Activated CD8-positive, alpha-beta memory T cell treated with anti-CD3 and anti-CD28 coated beads for 48 hours (primary cell): ENCODE data around the gene TLR9.

Experiments used
- DNase-seq, 3 experiments: peaks; one replicate each; pipeline ENCODE4 v3.0.0-alpha.2; 2020; ENCODE audit warnings: low read depth in 2 of 3, low spot score in 2 of 3

Gene TLR9

DNA sequence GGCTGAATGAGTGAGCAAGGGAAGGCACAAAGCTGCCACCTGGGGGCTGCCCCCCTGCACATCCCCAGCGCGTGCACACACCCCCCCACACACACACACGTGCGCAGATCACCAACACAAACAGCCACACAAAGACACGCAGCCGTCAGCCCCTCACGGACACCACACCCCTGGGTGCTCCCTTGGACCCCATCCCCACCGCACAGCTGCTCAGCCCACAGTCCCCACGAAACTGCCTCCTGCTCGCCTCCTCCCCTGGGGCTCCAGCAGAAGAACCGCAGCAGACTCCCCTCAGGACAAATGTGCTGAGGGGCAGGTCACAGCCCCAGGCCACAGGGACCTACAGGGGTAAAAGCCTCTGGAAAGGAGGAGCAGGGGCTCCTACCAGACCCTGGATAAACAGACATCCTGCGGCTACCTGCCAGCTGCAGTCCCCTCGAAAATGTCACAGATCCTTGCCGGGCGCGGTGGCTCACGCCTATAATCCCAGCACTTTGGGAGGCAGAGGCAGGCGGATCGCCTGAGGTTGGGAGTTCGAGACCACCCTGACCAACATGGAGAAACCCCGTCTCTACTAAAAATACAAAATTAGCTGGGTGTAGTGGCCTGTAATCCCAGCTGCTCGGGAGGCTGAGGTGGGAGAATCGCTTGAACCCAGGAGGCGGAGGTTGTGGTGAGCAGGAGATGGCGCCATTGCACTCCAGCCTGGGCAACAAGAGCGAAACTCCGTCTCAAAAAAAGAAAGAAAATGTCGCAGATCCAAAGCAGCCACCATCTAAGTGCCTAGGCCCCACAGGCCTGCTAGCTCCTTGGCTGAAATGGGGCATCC, 7.0 kb upstream of the TLR9 start:
- no peak for DNase-seq

DNA sequence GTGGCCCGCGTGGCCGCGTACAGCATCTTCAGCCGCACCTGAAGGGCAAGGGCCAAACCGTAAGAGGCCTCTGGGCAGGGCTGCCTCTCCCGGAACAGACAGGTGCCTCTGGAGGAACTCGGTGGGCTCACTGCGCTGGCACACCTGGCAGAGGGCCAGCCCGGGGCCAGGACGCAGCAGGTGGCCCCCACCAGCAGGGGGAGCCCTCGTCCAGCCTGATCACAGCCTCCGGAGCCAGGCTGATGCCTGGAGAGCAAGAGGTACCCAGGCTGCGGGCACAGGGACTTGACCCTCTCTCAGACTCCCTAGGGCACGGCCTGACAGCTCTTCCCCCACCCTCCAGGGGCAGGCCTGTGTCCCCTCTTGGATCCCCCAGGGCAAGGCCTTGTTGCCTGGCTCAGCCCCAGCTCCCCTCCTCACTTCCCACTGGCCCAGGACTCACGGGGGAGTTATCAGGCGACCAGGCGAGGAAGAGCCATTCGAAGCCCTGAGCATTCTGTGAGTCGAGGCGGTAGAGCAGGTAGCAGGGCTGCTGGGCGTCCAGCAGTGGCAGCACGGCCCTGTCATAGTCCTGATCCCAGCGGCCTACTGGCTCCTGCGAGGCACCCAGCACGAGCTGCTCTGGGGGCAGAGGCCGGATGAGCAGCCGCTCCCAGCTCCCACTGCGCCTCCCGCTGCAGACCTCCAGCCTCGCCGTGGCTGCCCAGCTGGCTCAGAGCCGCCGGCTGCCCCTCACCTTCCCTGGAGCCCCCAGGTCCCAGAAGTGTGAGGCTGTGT, 6.2 kb upstream of the TLR9 start:
- peak; percentile 71 to 96 (median 95) for DNase-seq

DNA sequence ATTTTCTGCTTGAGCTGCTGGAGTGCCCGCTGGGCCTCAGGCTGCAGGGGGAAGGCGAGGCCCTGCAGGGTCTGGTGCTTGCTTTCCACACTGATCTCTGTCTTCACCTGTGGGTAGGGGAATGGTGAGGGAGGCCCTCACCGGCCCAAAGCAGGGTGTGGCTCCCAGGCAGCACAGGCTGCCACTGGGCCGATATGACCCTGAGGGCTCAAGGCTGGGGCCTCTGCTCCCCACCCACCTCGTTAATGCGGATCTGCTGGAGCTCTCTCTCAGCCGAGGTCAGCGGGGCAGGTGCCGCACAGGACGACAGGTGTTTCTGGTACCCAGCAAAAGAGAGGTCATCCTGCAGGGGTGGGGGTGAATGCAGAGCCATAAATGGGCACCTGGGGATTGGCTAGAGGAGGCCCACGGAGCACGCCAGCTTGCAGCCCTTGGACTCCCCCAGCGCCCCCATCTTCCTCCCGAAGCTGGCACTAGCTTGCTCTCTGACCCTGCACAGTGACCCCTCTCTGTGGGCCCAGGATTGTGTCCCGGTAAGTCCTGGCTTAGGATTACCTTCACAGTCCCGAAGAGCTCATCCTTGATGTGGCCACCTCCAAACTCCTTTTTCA, 5.5 kb upstream of the TLR9 start:
- DNase-seq: no peak

DNA sequence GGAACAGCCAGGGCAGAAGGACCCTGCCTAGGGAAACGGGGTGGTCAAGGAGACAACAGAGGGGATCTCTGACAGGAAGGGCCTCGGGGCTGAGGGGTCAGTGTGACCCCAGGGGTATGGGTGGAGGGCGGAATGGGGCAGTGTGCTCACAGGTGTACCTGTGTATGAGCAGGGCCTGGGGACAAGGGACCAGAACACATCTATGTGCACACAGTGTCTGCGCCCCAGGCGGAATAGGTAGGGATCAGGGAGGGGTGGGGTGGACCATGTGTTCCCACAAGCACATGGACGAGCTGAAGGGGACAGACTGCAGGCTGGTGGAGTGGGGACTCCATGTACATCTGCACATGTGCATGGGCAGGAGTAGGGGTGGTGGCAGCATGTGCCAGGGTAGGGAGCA, 5.0 kb upstream of the TLR9 start:
- no peak for DNase-seq

DNA sequence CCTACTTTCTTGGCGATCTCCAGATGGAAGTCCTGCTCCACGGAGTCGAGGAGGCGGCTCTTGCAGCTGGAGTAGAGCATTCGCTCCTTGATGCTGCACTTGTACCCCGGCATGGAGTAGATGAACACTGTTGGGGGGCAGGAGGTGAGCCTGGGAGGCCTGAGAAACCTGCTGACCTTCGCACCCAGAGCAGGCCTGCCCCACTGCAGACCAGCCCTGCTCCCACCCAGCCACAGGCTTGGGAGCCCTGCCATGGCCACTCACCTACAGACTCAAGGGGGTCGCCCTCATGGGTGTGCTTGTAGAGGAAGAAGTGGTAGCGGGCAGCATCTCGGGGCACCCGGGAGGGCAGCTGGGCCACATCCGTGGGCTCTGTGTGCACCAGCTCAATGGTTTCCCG, 4.2 kb upstream of the TLR9 start:
- DNase-seq: no peak

DNA sequence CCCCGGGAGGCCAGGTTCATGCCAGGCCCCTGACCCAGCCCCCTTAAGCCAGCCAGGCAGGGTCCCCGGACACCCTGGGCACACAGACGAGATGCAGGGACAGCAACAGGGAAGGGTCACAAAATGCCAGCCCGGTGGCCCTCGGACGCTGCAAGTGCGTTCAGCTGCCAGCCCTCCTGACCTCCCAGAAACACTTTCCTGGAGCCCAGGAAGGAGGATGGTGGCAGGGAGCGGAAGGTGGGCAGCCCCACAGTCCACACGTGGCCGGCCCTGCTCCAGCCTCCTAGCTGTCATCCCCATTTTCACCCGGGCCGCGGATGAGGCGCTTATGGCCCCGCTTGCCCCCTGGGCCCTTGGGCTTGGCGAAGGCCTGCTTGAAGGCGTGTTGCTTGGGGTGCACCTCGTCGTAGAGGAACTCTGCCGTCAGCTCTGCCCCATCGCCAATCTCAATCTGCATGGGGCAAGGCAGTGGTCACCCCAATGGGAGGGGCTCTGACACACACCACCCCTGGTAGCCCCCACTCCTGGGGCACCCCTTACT, 3.4 kb upstream of the TLR9 start:
- no peak for DNase-seq

DNA sequence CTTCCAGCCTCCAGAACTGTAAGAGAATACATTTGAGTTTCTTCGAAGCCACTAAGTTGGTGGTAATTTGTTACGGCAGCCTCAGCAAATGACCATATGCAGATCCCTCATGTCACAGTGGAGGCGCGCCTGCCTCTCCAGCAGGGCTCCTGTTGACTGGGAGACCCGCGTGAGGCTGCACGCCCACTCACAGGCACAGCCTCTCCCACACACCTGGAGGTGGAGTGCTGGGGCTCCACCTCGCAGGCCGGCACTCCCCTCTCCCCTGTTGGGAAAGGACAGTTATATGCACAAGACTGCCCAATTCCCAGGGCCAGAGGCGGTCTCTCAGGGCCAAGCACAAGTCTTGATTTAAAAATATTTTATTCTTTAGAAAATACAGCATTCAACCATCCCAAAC, 2.8 kb upstream of the TLR9 start:
- DNase-seq: no peak

DNA sequence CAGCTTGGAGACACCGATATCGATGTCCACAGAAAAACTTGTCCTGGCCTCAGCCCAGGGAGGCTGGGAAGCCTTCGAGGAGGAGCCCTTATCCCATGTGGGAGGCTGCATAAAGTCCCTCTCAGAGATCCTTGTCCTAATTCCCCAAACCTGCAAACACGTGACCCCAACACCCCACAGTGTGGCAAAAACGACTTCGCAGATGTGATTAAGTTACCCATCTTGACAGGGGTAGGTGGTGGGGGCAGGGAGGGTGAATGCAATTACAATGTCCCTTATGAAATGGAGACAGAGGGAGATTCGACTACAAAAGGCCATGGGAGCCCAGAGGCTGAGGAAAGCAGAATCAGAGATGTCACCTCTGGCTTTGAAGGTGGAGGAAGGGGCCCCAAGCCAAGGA, 2.3 kb upstream of the TLR9 start:
- no peak for DNase-seq

DNA sequence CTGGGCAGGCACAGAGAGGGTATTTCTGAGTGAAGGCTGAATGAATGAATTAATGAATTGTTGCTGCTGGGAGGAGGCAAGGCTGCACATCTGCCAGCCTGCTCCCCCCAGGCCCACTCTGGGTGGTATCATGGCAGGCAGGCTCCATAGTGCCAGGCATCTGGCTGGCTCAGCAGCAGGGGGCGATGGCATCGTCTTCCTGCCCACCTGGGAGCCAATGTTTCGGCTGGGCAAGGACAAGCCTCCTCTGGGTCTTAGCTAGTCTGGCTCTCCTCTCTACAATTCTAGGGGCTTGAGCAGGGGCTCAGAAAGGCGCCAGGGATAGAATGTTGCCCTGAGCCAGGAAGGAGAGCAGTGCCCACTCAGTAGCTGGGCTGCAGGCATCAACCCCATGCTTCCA, 1.7 kb upstream of the TLR9 start:
- no peak for DNase-seq

DNA sequence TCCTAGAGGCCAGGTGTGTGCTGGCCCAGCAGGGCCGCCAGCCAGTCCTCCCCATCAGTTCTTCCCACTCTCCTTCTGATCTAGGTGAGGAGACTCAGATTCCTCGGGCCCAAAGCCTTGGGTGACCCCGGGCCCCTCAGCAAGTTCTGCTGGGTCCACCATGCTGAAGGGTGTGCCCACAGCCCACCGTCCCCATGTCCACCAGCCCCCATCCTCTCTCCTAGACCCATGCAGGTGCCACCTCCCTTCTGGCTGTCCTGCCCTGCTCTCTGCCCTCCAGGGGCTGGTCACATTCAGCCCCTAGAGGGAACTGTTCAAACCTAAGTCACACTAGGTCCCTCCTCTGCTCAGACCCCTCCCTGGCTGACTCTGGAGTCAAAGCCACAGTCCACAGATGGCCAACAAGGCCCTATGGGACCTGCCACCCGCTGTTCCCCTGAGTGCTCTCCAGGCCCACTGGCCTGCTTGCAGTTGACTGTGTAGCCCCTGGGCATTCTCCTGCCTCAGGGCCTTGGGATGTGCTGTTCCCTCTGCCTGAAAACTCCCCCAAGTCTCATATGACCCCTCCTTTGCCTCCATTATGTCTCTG, 878 bp upstream of the TLR9 start:
- DNase-seq: peak in 1 of 3 experiments; percentile 6

DNA sequence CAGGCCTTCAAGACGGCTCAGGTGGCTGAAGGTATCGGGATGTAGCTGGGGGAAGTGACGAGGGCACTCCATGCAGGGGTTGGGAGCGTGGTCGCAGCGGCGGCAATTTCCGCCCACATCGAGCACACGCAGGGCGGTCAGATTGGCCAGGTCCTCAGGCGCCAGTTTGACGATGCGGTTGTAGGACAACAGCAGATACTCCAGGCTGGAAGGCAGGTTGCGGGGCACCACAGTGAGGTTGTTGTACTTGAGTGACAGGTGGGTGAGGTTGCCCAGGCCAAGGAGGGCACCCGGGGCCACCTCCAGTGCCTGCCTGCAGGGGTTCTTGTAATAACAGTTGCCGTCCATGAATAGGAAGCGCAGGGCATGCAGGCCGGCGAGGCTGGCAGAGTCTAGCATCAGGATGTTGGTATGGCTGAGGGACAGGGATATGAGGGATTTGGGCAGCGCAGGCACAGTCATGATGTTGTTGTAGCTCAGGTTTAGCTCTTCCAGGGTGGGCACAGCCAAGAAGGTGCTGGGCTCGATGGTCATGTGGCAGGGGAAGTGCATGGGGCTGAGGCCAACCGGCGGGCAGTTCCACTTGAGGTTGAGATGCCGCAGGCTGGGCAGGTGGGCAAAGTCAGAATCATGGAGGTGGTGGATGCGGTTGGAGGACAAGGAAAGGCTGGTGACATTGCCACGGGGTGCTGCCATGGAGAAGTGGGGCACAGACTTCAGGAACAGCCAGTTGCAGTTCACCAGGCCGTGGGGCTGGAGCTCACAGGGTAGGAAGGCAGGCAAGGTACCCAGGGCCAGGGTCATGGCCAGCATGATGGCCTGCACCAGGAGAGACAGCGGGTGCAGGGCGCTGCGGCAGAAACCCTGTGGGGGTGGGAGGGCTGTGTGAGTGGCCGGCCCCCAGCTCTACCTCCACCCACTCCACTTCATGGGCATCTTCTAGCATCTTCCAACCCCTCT, 1.7 kb downstream of the TLR9 start:
- no peak for DNase-seq

DNA sequence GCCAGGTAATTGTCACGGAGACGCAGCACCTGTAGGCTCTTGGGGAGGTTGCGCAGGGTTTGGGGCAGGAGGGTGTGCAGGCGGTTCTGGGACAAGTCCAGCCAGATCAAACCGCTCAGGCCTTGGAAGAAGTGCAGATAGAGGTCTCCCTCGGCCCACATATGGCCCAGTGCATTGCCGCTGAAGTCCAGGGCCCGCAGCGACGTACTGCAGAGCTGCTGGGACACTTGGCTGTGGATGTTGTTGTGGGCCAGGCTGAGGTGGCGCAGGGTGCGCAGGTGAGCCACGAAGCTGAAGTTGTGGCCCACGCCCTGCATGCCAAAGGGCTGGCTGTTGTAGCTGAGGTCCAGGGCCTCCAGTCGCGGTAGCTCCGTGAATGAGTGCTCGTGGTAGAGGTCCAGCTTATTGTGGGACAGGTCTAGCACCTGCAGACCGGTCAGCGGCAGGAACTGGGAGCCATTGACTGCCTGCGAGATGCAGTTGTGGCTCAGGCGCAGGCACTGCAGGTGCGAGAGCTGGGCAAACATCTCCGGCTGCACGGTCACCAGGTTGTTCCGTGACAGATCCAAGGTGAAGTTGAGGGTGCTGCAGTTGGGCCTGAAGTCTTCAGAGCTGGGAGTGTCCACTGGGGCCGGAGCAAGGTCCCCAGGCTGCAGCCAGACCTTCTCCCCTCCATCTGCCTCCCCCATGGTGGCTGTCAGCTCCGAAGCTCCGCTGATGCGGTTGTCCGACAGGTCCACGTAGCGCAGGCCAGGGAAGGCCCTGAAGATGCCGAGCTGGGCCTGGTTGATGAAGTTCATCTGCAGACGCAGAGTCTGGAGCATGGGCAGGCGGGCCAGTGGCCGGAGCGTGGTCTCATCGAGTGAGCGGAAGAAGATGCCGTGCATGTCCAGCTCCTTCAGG, 2.9 kb downstream of the TLR9 start:
- no peak for DNase-seq

DNA sequence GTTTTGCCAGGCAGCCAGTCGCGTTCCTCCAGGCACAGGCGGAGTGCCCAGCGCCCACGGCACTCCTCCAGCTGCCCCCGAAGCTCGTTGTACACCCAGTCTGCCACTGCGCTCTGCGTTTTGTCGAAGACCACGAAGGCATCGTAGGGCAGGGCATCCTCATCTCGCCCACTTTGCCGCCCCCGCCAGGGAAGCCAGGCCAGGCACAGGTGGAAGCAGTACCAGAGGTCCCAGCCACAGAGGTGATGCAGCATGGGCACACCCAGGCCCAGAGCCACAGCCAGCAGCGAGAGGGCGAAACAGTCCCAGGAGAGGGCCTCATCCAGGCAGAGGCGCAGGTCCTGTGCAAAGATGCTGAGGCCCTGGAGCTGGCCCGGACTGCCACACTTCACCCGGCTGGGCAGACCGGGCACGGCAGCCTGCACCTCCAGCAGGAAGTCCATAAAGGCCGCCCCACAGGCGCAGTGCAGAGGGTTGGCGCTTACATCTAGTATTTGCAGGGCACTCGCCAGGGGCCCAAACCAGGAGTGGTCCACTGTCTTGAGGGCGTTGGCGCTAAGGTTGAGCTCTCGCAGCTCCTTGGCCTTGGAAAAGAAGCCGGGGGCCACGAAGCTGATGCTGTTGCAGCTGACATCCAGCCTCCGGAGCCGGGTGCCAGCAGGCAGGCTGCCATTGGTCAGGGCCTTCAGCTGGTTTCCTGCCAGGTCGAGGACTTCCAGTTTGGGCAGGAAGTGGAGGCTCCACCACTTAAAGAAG, 3.7 kb downstream of the TLR9 start:
- DNase-seq: no peak

DNA sequence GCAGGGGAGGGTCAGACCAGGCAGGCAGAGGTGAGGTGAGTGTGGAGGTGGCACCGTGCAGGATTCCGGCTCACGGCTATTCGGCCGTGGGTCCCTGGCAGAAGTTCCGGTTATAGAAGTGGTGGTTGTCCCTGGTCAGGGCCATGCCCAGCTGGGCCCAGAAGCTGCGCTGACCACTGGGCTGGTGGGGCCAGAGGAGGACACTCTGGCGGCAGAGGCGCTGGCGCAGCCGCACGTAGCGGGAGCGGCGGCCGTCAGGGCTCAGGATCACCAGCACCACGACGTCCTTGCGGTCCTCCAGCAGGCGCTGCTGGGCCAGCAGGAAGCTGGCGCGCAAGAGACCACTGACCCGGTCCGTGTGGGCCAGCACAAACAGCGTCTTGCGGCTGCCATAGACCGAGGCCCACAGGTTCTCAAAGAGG, 4.3 kb downstream of the TLR9 start:
- DNase-seq: no peak

DNA sequence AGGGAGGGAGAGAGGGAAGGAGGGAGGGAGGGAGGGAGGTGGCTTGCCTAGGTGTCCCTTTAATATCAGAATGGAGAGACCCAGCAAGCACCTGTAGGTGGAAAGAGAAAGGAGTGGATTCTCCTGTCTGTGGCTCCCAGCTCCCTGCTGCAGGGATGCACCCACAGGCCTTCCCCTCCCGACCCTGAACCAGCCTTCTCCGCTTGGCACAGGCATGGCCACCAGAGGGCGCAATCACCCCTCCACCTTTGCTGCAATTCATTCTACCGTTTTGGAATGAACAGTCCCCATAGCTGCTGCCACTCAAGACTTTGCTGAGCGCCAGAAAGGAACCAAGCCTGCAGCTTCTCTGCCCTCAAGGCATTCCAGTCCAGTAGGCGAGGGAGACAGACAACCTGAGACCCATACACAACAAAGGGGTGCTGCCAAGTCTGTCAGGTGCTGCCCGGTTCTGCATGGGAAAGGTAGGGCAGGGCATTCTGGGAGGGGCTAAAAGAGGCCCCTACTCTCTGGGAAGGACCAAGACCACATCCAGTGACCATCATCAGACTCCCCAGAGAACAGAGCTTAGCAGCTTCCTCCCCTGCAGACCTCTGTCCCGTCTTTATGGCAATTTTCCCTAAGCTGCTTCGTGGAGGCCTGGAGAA, 4.9 kb downstream of the TLR9 start:
- peak; percentile 63 to 96 (median 89) for DNase-seq

DNA sequence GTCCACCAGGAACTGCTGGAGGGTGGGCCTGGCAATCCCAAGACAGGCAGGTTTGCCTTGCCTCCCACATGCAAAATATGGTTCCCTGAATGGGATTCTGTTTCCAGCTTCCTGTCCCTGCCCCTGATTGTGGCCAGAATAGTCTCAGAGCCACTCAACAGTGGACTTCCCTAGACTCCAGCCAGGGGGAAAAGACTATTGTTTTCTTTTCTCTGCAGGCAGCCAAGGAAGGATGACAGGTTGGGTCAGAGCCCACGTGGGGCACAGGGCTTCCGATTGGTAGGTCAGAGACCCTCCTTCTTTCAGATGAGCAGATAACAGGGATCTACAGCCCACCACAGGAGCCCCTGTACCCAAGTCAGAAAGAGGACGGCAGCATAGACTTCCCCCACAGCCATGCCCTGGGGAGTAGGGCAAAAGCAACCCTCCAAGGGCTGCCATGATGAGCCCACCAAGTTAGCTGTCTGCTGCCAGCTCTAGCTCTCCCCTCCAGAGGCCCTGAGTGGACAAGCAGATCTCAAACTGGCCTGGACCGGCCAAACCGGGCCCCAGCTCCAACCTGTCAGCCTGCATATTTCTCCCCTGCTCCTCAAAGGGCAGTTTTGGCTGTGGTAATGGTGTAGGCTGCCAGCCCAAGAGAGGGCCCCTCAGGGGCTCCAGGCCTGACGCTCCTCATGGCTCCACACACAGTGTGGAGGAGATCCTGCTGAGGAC, 6.4 kb downstream of the TLR9 start:
- DNase-seq: no peak

DNA sequence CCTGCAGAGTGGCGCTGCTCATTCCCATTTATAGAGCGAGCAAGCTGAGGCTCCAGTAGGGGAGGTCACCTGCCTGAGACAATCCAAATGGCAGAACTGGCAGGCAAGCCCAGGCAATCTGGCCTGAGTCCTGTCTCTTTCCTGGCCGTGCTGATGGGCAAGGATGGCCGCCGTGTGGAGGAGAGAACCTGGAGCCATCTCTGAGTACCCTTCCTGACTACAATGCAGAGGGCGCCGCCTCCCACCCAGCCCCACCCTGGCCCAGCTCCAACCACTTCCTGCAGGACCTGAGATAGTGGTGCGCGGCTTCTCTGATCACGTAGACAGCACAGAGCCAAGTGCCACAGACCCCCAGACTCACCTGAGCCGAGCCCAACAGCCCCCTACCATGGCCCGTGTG, 7.0 kb downstream of the TLR9 start:
- DNase-seq: no peak
